ENCODE measurements around the gene SIRT6.
A peak's percentile ranks its signal among the peaks of the same experiment; 100 is the strongest.

The SIRT6 gene

GRCh38 chr19:4189641-4190040 is 7.3 kb upstream of the SIRT6 start:
- no peak overlapping the region for H3K27ac ChIP-seq (ENCODE audit: low read depth in 2 of 2, low read length in 2 of 2)
- H3K36me3 ChIP-seq (ENCODE audit: control insufficient read depth in 2 of 2, insufficient read depth in 2 of 2, low read length in 2 of 2): no peaks in the 10 kb centered on the region
- H3K4me1 ChIP-seq (ENCODE audit: control insufficient read depth in 2 of 2, insufficient read depth in 2 of 2, low read length in 2 of 2): peaks cover 0 to 5% of the 10 kb centered on the region in 2 donors
- H3K27me3 ChIP-seq (ENCODE audit: control insufficient read depth in 2 of 2, insufficient read depth in 2 of 2, low read length in 2 of 2): peaks cover 0 to 5% of the 10 kb centered on the region in 2 donors
- no peak overlapping the region for H3K4me3 ChIP-seq (ENCODE audit: low read length in 2 of 2)
- H3K9me3 ChIP-seq (ENCODE audit: control insufficient read depth in 2 of 2, low read length in 2 of 2): no peaks in the 10 kb centered on the region
- H3K9ac ChIP-seq (ENCODE audit: low read depth in 1 of 2, low read length in 2 of 2): no peak overlapping the region

DNA sequence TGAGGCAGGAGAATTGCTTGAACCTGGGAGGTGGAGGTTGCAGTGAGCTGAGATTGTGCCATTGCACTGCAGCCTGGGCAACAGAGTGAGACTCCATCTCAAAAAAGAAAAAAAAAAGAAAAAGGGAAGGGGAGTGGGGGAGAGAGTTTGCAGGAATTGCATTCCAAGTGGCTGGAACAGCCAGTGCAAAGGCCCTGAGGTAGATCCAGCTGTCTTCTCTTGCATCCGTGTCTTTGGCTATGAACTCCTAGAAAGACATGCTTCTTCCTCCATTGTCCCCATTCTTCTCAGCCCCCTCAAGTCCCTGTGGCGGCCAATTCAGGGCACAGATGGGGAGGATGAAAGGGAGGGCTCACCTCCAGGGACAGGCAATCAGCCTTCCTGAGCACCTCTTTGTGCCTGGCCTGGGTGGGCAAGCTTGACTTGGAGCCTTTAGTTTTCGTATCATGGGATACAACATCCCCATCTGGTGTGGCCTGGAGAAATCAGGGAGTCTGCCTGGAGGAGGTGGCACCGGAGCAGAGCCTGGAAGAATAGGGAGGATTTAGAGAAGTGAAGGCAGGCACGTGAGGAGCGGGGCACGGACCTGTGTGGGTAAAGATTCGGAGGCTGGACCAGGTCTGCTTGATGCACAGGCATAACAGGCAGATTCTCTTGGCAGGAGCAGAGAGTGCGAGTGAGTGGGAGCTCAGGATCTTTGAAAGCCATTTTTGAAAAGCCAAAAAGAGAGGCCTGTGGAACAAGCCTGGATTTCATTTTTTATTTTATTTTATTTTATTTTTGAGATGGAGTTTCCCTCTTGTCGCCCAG is 5.2 kb upstream of the SIRT6 start:
- Histone ChIP-seq H3K27ac (ENCODE audit: low read depth in 2 of 2, low read length in 2 of 2) (no peak overlapping the region), H3K9ac (ENCODE audit: low read depth in 1 of 2, low read length in 2 of 2) (no peak overlapping the region)

GRCh38 chr19:4186087-4186993 is 4.0 kb upstream of the SIRT6 start:
- no peak overlapping the region for H3K9ac ChIP-seq (ENCODE audit: low read depth in 1 of 2, low read length in 2 of 2)
- no peak overlapping the region for H3K4me3 ChIP-seq (ENCODE audit: low read length in 2 of 2)
- no peaks in the 10 kb centered on the region for H3K36me3 ChIP-seq (ENCODE audit: control insufficient read depth in 2 of 2, insufficient read depth in 2 of 2, low read length in 2 of 2)
- no peaks in the 10 kb centered on the region for H3K9me3 ChIP-seq (ENCODE audit: control insufficient read depth in 2 of 2, low read length in 2 of 2)
- no peak overlapping the region for H3K27ac ChIP-seq (ENCODE audit: low read depth in 2 of 2, low read length in 2 of 2)
- H3K4me1 ChIP-seq (ENCODE audit: control insufficient read depth in 2 of 2, insufficient read depth in 2 of 2, low read length in 2 of 2): peaks cover 7 to 12% of the 10 kb centered on the region in 2 donors
- H3K27me3 ChIP-seq (ENCODE audit: control insufficient read depth in 2 of 2, insufficient read depth in 2 of 2, low read length in 2 of 2): no peaks in the 10 kb centered on the region

More for the DNA sequence above, 5.2 kb upstream of the SIRT6 start:
- Histone ChIP-seq H3K36me3 (ENCODE audit: control insufficient read depth in 2 of 2, insufficient read depth in 2 of 2, low read length in 2 of 2) (no peaks in the 10 kb centered on the region), H3K9me3 (ENCODE audit: control insufficient read depth in 2 of 2, low read length in 2 of 2) (no peaks in the 10 kb centered on the region), H3K27me3 (ENCODE audit: control insufficient read depth in 2 of 2, insufficient read depth in 2 of 2, low read length in 2 of 2) (no peaks in the 10 kb centered on the region), H3K4me1 (ENCODE audit: control insufficient read depth in 2 of 2, insufficient read depth in 2 of 2, low read length in 2 of 2) (peaks cover 4 to 5% of the 10 kb centered on the region in 2 donors), H3K4me3 (ENCODE audit: low read length in 2 of 2) (no peak overlapping the region)

DNA sequence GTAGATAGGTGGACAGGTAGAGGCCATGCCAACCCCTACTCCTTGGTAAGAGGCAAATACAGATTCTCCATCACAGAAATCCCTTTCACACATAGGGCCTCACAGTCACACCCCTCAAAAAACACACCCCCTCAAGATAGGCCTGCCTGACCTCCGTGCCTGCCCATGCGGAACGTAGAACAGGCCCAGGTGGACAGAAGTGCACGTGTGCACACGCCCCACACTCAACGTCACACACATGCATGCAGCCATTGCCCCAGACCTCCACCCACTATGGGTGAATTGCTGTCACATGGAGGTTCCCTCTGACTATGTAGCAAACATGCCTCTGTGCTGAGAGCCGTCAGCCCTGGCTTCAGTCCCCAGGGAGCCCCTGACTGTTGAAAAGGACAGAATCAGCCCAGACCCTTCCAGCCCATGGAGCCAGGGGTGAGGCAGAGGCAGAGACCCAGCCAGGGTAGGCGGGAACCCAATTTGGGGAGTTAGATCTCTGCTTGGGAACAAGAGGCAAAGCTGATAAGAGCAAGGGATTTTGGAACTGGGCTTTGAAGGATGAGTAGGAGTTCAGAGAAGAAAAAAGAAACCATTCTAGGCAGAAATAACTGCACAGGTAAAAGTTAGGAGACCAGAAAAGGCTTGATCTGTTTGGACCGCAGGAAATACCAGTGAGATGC is 3.2 kb upstream of the SIRT6 start:
- no peaks in the 10 kb centered on the region for H3K27me3 ChIP-seq (ENCODE audit: control insufficient read depth in 2 of 2, insufficient read depth in 2 of 2, low read length in 2 of 2)
- no peaks in the 10 kb centered on the region for H3K9me3 ChIP-seq (ENCODE audit: control insufficient read depth in 2 of 2, low read length in 2 of 2)
- no peak overlapping the region for H3K4me3 ChIP-seq (ENCODE audit: low read length in 2 of 2)
- H3K27ac ChIP-seq (ENCODE audit: low read depth in 2 of 2, low read length in 2 of 2): no peak overlapping the region
- H3K4me1 ChIP-seq (ENCODE audit: control insufficient read depth in 2 of 2, insufficient read depth in 2 of 2, low read length in 2 of 2): peaks cover 15 to 20% of the 10 kb centered on the region in 2 donors
- peaks cover 0 to under 1% of the 10 kb centered on the region in 2 donors for H3K36me3 ChIP-seq (ENCODE audit: control insufficient read depth in 2 of 2, insufficient read depth in 2 of 2, low read length in 2 of 2)
- H3K9ac ChIP-seq (ENCODE audit: low read depth in 1 of 2, low read length in 2 of 2): no peak overlapping the region

DNA sequence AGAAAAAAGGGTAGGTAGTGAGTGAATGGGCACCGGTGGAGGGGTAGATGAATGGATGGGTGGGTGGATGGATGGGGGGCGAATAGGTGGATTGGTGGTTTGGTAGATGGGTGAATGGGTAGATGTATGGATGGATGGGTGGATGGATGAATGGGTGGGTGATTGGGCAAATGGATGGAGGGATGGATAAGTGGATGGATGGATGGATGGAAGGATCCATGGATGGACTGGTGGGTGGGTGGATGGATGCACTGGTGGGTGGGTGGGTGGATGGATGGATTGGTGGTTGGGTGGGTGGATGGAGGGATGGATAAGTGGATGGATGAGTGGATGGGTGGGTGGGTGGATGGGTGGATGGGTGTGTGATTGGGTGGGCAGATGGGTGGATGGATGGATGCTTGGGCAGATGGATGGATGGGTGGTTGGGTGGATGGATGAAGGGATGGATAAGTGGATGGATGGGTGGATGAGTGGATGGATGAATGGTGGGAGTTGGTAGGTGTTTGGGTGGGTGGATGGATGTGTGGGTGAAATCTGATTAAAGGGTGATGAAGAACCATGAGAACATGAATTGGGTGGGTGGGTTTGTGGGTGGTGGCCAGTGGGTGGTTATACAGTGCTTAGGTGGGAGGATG is 2.5 kb upstream of the SIRT6 start:
- H3K9me3 ChIP-seq (ENCODE audit: control insufficient read depth in 2 of 2, low read length in 2 of 2): no peaks in the 10 kb centered on the region
- peaks cover 20 to 26% of the 10 kb centered on the region in 2 donors for H3K4me1 ChIP-seq (ENCODE audit: control insufficient read depth in 2 of 2, insufficient read depth in 2 of 2, low read length in 2 of 2)
- H3K27me3 ChIP-seq (ENCODE audit: control insufficient read depth in 2 of 2, insufficient read depth in 2 of 2, low read length in 2 of 2): no peaks in the 10 kb centered on the region
- H3K27ac ChIP-seq (ENCODE audit: low read depth in 2 of 2, low read length in 2 of 2): no peak overlapping the region
- H3K9ac ChIP-seq (ENCODE audit: low read depth in 1 of 2, low read length in 2 of 2): no peak overlapping the region
- no peak overlapping the region for H3K4me3 ChIP-seq (ENCODE audit: low read length in 2 of 2)
- peaks cover under 1 to 4% of the 10 kb centered on the region in 2 donors for H3K36me3 ChIP-seq (ENCODE audit: control insufficient read depth in 2 of 2, insufficient read depth in 2 of 2, low read length in 2 of 2)

GRCh38 chr19:4183967-4184717 is 1.8 kb upstream of the SIRT6 start:
- no peaks in the 10 kb centered on the region for H3K27me3 ChIP-seq (ENCODE audit: control insufficient read depth in 2 of 2, insufficient read depth in 2 of 2, low read length in 2 of 2)
- H3K9ac ChIP-seq (ENCODE audit: low read depth in 1 of 2, low read length in 2 of 2): no peak overlapping the region
- H3K4me1 ChIP-seq (ENCODE audit: control insufficient read depth in 2 of 2, insufficient read depth in 2 of 2, low read length in 2 of 2): peaks cover 24 to 26% of the 10 kb centered on the region in 2 donors
- no peaks in the 10 kb centered on the region for H3K9me3 ChIP-seq (ENCODE audit: control insufficient read depth in 2 of 2, low read length in 2 of 2)
- no peak overlapping the region for H3K27ac ChIP-seq (ENCODE audit: low read depth in 2 of 2, low read length in 2 of 2)
- peaks cover 6 to 10% of the 10 kb centered on the region in 2 donors for H3K36me3 ChIP-seq (ENCODE audit: control insufficient read depth in 2 of 2, insufficient read depth in 2 of 2, low read length in 2 of 2)
- no peak overlapping the region for H3K4me3 ChIP-seq (ENCODE audit: low read length in 2 of 2)

DNA sequence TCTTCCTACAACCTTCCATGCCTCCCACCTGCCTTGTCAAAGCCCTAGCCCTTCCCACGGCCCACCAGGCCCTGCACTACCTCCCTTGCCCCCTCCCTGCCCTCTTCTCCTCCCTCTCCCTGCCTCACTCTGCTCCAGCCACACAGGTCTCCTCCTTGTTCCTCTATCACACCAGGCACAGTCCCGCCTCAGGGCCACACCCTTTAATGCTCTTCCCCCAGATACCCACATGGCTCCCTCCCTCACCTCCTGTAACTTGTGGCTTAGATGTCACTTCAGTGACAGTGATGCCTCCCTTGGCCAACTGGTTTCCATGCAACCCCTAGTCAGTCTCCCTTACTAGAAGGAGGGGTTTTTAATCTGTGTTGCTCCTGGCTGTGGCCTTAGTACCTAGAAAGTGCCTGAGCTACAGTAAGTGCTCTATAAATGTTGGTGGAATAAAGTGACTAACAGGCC is 1.3 kb downstream of the SIRT6 start:
- peak overlapping the region; percentile 83 to 90 for H3K27ac ChIP-seq (ENCODE audit: low read depth in 2 of 2, low read length in 2 of 2)
- H3K9ac ChIP-seq (ENCODE audit: low read depth in 1 of 2, low read length in 2 of 2): peak overlapping the region; percentile 32 to 61

GRCh38 chr19:4178990-4179389 is 3.4 kb downstream of the SIRT6 start:
- Histone ChIP-seq H3K9ac (ENCODE audit: low read depth in 1 of 2, low read length in 2 of 2) (no peak overlapping the region), H3K36me3 (ENCODE audit: control insufficient read depth in 2 of 2, insufficient read depth in 2 of 2, low read length in 2 of 2) (peaks cover 23% of the 10 kb centered on the region in 2 donors), H3K9me3 (ENCODE audit: control insufficient read depth in 2 of 2, low read length in 2 of 2) (no peaks in the 10 kb centered on the region), H3K27me3 (ENCODE audit: control insufficient read depth in 2 of 2, insufficient read depth in 2 of 2, low read length in 2 of 2) (no peaks in the 10 kb centered on the region), H3K27ac (ENCODE audit: low read depth in 2 of 2, low read length in 2 of 2) (no peak overlapping the region), H3K4me1 (ENCODE audit: control insufficient read depth in 2 of 2, insufficient read depth in 2 of 2, low read length in 2 of 2) (peaks cover 30 to 41% of the 10 kb centered on the region in 2 donors), H3K4me3 (ENCODE audit: low read length in 2 of 2) (no peak overlapping the region)

More for the DNA sequence above, 1.3 kb downstream of the SIRT6 start:
- peak overlapping the region; percentile 94 to 95 for H3K4me3 ChIP-seq (ENCODE audit: low read length in 2 of 2)
- H3K4me1 ChIP-seq (ENCODE audit: control insufficient read depth in 2 of 2, insufficient read depth in 2 of 2, low read length in 2 of 2): peaks cover 24% of the 10 kb centered on the region in 2 donors
- no peaks in the 10 kb centered on the region for H3K27me3 ChIP-seq (ENCODE audit: control insufficient read depth in 2 of 2, insufficient read depth in 2 of 2, low read length in 2 of 2)
- H3K36me3 ChIP-seq (ENCODE audit: control insufficient read depth in 2 of 2, insufficient read depth in 2 of 2, low read length in 2 of 2): peaks cover 12 to 14% of the 10 kb centered on the region in 2 donors
- no peaks in the 10 kb centered on the region for H3K9me3 ChIP-seq (ENCODE audit: control insufficient read depth in 2 of 2, low read length in 2 of 2)

- H3K27me3 ChIP-seq (ENCODE audit: control insufficient read depth in 2 of 2, insufficient read depth in 2 of 2, low read length in 2 of 2): peaks cover 0 to 1% of the 10 kb centered on the region in 2 donors
- H3K9ac ChIP-seq (ENCODE audit: low read depth in 1 of 2, low read length in 2 of 2): no peak overlapping the region
- peaks cover 27 to 52% of the 10 kb centered on the region in 2 donors for H3K4me1 ChIP-seq (ENCODE audit: control insufficient read depth in 2 of 2, insufficient read depth in 2 of 2, low read length in 2 of 2)
- H3K4me3 ChIP-seq (ENCODE audit: low read length in 2 of 2): no peak overlapping the region
- H3K9me3 ChIP-seq (ENCODE audit: control insufficient read depth in 2 of 2, low read length in 2 of 2): no peaks in the 10 kb centered on the region
- H3K27ac ChIP-seq (ENCODE audit: low read depth in 2 of 2, low read length in 2 of 2): no peak overlapping the region
- peaks cover 23% of the 10 kb centered on the region in 2 donors for H3K36me3 ChIP-seq (ENCODE audit: control insufficient read depth in 2 of 2, insufficient read depth in 2 of 2, low read length in 2 of 2)
Measured at GRCh38 chr19:4177146-4177545, 5.2 kb downstream of the SIRT6 start.

All from mucosa of rectum (tissue), 2 donors.